NCI-H1417 (cell line): ENCODE measurements around the gene CRY2.
"Not testable (repeated sequence)": the region's sequence is repeated elsewhere in the genome, so short reads cannot be mapped to it uniquely, and the experiment has no call there.

Experiments used
- DNase-seq, 3 experiments: peaks; one replicate each; lab custom pipeline; 2025; lab: John Stamatoyannopoulos, UW

Gene CRY2

DNA sequence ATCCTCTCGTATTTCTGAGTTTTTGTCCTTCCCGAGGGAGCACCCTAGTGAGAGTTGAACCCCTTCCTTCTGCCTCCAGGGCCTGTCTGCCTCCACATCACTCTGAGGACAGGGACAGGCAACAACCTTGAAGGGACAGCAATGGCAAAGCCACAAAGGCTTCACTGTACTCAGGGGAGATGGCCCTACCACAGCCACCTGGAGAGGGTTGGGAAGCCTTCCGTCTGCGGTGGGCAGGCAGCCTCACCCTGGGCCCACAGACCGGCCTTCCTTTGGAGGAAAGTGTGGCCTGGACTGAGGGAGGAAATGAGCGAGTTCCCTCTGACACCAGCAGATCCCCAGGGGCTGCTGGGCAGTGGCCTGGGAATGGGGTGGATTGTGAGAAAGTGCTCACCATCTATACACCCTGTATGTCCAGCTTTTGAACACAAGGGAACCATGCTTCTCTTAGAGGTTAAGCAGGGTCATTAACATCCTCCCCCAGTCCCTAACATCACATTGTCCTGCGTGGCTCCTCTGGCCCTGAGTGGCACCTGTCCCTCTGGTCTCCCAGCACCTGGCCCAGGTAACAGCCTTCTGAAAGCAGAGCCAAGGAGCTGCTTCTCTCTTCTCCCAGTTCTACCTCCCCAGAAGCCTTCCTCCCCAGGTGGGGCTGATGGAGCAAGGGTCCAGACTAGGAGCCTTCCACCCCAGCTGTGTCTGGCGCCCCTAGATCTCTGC, 35.5 kb upstream of the CRY2 start:
- no peak for DNase-seq

GRCh38 chr11:45812581-45813548, 34.4 kb upstream of the CRY2 start:
- DNase-seq, result no peak

- DNase-seq, result peak in 1 of 3 experiments; percentile 0
These were observed 31.5 kb upstream of the CRY2 start for GRCh38 chr11:45815747-45816146.

DNA sequence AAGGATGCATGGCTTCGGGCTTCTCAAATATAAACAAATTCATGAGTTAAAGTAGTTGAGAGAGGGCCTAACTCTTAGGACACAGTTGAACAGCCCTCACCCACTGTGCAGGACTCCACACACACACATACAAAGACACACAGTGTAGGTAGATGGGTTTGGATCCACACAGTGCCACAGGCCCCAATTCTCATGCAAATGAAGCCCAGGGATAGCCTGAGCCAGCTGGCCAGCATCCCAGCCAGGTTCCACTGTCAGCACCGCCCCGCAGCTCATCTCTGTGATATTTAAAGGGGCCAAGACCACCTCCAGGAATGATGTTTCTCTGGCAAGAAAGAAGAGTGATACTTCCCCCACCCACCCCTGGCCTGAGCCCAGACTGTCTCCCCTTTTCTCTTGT, 30.7 kb upstream of the CRY2 start:
- no peak for DNase-seq

DNA sequence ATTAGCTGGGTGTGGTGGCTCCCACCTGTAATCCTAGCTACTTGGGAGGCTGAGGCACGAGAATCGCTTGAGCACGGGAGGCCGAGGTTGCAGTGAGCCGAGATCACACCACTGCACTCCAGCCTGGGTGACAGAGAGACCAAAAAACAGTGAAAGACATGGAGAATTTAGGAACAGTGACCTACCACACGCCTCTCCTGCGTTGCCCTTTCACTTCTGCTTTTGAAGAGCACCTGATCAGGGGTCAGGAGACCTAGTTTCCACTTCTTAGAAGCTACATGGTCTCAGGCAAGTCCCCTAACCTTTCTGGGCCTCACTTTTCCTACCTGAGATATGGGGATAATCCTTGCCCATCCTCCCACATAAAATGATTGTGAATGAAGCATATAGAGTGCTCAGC, 30.1 kb upstream of the CRY2 start:
- DNase-seq, result no peak

DNA sequence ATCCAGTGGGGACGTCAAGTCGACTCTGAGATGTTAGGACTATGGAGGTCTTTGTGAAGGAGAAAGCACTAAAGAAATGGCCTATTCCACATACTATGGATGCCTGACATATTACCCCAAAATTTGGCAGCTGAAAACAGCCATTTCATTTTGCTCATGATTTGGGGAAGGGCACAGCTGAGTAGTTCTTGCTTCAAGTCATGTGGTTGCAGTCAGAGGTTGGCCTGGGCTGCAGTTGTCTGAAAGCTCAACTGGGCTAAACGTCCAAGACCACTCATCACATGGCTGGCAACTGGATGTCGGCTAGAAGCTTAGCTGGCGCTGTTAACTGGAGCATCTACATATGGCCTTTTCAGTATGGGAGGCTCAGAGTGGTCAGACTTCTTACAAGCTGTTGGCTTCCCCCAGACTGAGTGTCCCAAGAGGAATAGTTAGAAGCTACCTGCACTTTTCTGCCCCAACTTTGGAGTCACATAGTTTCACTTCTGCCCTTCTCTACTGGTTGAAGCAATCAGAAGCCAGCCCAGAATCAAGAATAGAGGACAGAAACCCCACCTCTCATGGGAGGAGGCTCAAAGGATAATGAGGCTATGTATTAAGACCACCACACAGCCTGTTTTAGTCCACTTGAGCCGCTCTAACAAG, 28.2 kb upstream of the CRY2 start:
- DNase-seq, result no peak

DNA sequence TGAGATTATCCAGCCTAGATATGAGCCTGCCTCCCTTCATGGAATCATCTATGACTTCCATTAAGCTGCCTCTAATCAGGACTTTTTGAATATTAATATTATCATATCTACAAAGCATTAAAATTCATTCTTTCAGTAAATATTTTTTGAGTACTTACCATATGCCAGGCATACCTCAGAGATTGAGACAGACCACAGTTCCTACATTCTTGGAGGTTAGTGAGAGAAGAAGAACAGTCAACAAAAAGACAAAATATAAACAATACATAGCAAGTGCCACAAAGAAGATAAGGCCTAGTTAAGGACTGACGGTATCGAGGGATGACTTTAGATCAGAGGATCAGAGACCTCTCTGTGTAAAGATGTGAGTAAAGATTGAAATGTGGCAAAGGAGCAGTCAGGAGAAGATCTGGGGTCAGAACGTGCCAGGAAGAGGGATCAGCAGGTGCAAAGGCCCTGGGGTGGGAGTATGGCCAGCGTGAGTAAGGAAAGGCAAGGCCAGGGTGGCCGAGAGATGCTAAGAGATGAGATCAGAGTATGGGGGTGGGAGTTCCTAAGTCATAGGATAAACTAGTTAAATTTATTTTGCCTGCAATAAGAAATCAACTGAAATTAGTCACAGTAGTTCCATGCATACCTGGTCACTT, 26.9 kb upstream of the CRY2 start:
- DNase-seq, result no peak

- not testable (repeated sequence) for DNase-seq
These were observed 20.8 kb upstream of the CRY2 start for GRCh38 chr11:45826492-45826891.

GRCh38 chr11:45827123-45827522, 20.2 kb upstream of the CRY2 start:
- no peak for DNase-seq

DNA sequence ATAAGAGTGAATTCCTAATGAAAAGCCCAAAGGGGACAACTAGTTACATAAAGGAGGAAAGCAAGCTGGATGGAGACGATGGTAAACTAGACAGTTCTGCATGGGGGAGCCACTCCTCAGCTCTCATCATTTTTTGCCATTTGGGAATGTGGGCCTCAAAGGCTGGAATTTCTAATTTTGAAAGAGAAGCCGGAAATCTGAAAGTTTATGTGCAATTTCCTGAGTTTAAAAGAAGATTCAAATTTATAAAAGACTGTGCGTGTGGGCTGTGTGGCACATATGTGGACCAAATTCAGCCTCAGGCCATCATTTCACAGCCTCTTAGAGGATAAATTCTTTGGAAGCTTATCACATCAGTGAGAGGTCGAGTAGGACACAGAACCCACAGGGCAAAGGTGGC, 18.3 kb upstream of the CRY2 start:
- no peak for DNase-seq

DNA sequence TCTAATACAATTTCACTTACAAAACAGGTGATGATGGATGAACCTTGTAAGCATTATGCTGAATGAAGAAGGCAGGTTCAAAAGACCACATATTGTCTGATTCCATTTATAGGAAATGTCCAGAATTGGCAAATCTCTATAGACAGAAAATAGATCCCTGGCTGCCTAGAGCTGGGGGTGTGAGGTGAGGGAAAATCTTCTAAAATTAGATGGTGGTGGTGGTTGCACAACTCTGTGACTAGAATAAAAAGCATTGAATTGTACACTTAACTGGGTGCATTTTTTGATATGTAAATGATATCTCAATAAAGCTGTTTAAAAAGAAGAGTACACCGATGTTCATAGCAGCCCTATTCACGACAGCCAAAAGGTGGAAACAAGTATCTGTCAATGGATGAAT, 16.7 kb upstream of the CRY2 start:
- DNase-seq, result no peak

DNA sequence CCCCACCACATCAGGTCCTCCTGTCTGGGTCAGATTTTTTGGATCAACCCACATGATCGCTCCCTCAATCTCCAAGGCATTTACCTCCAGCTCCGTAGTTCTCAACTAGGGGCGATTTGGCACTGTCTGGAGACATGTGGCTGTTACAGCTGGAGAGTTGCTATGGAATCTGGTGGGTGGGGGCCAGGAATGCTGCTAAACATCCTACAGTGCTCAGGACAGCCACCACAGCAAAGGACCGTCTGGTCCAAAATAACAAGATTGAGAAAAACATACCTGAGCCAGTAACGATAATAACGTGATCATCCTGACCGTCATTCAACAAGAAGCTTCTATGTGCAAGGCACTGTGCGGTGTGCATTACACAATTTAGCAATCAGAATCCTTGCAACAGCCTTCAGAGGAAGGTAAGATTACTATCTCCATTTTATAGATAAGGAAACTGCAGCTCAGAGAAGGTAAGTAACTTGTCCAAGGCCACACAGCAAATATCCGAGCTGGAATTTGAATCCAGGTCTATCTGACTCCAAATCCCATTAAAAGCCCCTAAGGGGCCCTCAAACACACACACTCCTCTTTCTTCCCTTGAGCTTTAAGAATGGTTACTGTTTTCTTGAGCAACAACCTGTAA, 14.3 kb upstream of the CRY2 start:
- no peak for DNase-seq

DNA sequence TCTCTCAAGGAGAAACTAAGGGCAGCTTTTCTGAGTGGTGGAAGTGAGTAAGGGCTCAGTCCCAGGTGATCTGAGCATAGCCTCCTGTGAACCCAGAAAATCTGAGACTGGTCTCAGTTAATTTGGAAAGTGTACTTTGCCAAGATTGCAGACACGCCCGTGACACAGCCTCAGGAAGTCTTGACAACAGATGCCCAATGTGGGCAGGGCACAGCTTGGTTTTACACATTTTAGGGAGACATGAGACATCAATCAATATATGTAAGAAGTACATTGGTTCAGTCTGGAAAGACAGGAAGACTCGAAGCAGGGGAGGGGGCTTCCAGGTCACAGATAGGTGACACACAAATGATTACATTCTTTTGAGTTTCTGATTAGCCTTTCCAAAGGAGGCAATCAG, 13.5 kb upstream of the CRY2 start:
- DNase-seq, result no peak

GRCh38 chr11:45834298-45834756, 12.9 kb upstream of the CRY2 start:
- no peak for DNase-seq

DNA sequence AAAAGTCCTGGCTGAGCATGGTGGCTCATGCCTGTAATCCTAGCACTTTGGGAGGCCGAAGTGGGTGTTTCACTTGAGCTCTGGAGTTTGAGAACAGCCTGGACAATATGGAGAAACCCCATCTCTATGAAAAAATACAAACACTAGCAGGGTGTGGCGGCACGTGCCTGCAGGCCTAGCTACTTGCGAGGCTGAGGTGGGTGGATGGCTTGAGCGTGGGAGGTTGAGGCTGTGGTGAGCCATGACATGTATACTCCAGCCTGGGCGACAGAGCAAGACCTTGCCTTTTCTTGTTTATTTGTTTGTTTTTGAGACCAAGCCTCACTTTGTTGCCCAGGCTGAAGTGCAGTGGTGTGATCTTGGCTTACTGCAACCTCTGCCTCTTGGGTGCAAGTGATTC, 8.1 kb upstream of the CRY2 start:
- DNase-seq, result no peak

GRCh38 chr11:45840251-45840650, 7.0 kb upstream of the CRY2 start:
- DNase-seq, result not testable (repeated sequence)

DNA sequence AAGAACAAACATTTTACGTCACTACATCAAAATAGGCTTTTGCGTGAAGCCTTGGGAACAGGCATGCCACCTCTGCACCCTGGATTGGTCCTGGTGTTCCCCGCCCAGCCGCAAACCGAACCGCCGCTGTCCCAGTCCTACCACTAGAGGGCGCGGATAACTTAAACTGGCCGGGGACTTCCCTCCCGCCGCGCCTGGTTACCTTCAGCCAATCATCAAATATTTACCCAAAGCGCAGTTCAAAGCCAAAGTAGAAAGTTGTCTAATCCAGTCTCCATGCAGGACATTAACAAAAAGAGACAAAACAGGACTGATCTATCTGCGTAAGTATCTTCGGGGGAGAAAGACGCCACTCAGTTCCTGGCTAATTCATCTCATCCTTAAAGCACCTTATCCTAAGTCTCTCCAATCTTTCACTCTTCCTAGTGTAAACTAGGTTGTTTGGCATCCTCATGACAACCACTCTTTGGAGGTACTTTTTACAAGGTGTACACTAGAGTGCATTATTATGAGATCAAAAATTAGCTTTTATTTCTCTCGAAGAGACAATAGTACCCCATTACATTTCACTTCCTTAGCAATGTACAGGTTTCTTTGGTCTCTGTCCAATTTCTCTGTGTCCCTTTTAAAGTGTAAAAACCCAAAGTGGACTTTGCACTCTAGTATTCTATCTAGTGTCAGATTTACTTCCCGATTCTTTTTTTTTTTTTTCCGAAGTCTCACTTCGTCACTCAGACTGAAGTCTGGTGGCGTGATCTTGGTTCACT, 3.9 kb upstream of the CRY2 start:
- peak; percentile 48 to 90 (median 72) for DNase-seq

DNA sequence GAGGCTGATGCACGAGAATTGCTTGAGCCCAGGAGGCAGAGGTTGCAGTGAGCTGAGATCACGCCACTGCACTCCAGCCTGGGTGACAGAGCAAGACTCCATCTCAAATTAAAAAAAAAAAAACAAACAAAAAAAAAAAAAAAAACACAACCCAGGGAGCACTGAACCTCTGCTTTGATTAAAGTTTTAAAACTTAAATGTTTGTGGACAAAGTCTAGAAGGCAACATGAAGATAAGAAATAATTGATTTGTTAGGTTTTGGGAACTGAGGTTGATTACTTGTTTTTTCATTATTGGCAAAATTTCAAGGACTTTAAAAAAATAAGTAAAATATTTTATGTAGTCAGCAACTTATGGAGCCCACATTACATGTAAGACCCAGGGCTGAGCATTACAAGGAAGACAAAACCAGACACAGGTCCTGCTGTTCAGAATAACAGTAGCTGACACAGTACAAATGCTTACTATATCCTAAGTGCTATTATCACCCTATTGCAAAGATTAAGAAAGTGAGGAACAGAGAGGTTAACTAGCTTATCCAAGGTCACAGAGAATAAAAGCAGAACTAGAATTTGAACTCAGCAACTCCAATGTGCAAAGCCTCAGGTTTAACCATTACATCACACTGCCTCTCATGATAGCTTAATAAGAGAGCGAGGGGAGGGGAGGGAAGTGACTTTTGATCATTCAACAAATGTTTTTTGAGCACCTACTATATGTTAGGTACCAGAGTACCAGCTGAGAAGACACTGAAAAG, 2.3 kb upstream of the CRY2 start:
- no peak for DNase-seq

DNA sequence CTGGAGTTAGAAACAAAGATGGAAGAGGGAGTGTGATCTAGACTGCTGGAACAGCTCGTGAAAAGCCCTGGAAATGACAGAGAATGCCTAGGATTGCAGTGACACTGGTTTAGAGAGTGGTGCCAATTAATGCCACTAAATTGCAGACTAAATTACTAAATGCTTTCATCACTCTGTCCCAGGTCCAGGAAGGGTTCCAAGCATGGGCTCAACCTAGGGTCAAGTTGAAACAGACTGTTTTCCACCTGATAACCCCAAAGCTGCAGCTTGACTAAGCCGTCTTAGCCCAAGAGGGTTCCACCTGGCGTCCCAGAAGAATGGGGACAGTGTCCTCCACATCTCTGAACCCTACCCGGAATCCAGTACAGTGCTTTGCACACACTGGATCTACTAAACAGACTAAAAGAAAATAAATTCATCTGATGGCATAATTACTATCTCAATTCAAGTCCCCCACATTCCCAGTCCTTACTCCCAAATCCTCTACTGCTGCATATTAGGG, 1.1 kb upstream of the CRY2 start:
- no peak for DNase-seq

DNA sequence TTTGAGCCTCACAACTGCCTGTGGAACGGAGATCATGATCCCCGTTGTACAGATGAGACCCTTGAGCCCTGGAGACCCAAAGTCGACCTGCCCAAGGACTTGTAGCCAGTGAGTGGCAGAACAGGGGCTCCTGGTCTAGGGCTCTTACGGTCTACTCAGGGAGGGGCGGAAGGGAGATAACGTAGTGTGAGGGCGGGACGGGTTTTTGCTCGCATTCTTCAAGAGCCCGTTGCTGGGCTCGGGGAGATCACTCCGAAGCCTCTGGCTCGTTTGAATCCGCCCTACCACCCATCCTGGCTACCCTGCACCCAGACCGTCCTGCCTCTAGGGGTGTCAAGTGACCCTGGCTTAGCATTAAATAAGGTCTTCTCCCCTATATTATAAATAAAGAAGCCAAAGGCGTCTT, 639 bp downstream of the CRY2 start:
- peak; percentile 24 to 71 (median 71) for DNase-seq
